Esophagus muscularis mucosa (tissue), 4 donors: ENCODE measurements around the gene C10orf71.

ENCODE experiments used
- CTCF ChIP-seq, 3 experiments: fragments of 200-600 bp in 2 of 3; fragments of 450-650 bp in 1 of 3; sonication (generic) in 2 of 3; IDR thresholded peaks; one replicate each; pipeline ENCODE4 v1.5.1; 2017 to 2019; ENCODE audit warnings: antibody characterized with exemption in 3 of 3, mild to moderate bottlenecking in 2 of 3, moderate library complexity in 1 of 3
- EP300 ChIP-seq: sonication (generic); formaldehyde crosslinking; IDR thresholded peaks from one replicate; pipeline ENCODE4 v1.6.1; 2017; ENCODE audit warnings: antibody characterized with exemption
- POLR2A ChIP-seq: fragments of 450-650 bp; IDR thresholded peaks from one replicate; pipeline ENCODE4 v1.6.1; 2017; ENCODE audit warnings: antibody characterized with exemption, moderate library complexity, mild to moderate bottlenecking, low read depth
- POLR2AphosphoS5 ChIP-seq, 2 donors: sonication (generic); formaldehyde crosslinking; IDR thresholded peaks; one replicate each; pipeline ENCODE4 v1.6.1; 2017; ENCODE audit warnings: antibody characterized with exemption in 2 of 2

GRCh38 chr10:49332333-49332732 lies 33.4 kb downstream of the C10orf71 start:
- TF ChIP-seq POLR2A (no peak), CTCF (IDR thresholded peaks at IDR 0.05) (no peak), POLR2AphosphoS5 (IDR thresholded peaks at IDR 0.05) (no peak), EP300 (no peak)
